Measurements from ENCODE around the gene NRXN3. TPM values are rescaled to one million over a fixed set of nuclear protein-coding genes. Genes with fewer than 3 reads are reported as not detected.

NRXN3 gene
- total RNA-seq, 1 donor from 2014 or later: 18.0 TPM

DNA sequence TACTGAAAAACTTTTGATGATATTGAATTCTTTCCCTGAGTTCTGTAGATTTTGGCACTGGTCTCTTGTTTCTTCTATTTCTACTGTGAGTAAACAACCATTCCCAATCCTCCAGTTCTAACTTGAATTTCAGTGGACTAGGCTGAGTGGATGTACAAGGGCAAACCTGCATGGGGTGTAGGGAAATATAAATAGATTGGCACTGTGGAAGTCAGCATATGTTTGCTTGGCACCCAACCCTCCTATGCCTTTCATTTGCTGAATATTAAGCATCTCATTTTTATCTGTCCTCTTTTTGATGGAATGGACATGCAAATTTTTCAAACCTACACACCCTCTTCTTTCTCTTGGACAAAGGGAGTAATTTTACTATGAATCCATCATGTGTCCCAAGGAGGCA, 1212.9 kb downstream of the NRXN3 start:
- Histone ChIP-seq H2AFZ (ENCODE audit: low read depth, low read length) (no peak overlapping the region), H4K20me1 (ENCODE audit: insufficient read depth, low read length) (no peaks in the 10 kb centered on the region), H3K4me1 (ENCODE audit: insufficient read depth, low read length) (no peaks in the 10 kb centered on the region), H3K27me3 (ENCODE audit: insufficient read depth, low read length) (no peaks in the 10 kb centered on the region), H3K27ac (ENCODE audit: low read depth, low read length) (no peak overlapping the region), H3K79me2 (ENCODE audit: insufficient read depth, low read length) (no peaks in the 10 kb centered on the region), H3K36me3 (ENCODE audit: insufficient read depth, low read length) (no peaks in the 10 kb centered on the region), H3K9me3 (ENCODE audit: insufficient read depth, low read depth, low read length) (no peaks in the 10 kb centered on the region), H3K4me3 (ENCODE audit: insufficient read depth, low read depth, low read length) (no peak overlapping the region), H3K4me2 (ENCODE audit: low read length) (no peak overlapping the region), H3K9ac (ENCODE audit: low read length) (no peak overlapping the region)
- no peak for TF ChIP-seq EZH2 (IDR thresholded peaks at IDR 0.05; ENCODE audit: insufficient read depth, low read length)
- TF ChIP-seq, protein P1, sequence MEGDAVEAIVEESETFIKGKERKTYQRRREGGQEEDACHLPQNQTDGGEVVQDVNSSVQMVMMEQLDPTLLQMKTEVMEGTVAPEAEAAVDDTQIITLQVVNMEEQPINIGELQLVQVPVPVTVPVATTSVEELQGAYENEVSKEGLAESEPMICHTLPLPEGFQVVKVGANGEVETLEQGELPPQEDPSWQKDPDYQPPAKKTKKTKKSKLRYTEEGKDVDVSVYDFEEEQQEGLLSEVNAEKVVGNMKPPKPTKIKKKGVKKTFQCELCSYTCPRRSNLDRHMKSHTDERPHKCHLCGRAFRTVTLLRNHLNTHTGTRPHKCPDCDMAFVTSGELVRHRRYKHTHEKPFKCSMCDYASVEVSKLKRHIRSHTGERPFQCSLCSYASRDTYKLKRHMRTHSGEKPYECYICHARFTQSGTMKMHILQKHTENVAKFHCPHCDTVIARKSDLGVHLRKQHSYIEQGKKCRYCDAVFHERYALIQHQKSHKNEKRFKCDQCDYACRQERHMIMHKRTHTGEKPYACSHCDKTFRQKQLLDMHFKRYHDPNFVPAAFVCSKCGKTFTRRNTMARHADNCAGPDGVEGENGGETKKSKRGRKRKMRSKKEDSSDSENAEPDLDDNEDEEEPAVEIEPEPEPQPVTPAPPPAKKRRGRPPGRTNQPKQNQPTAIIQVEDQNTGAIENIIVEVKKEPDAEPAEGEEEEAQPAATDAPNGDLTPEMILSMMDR (IDR thresholded peaks at IDR 0.05; ENCODE audit: insufficient read depth, low read depth, low read length): no peak
- peaks cover under 1% of the 10 kb centered on the region for H3K36me3 Mint-ChIP-seq (ENCODE audit: low read depth, unreplicated experiment)
- DNase-seq (ENCODE audit: low read depth) (no peak), FAIRE-seq (no peak)
- peaks cover 4% of the 10 kb centered on the region for H3K9me3 Mint-ChIP-seq (ENCODE audit: unreplicated experiment)
- peaks cover 3% of the 10 kb centered on the region for H3K4me1 Mint-ChIP-seq (ENCODE audit: low read depth, unreplicated experiment)
- no peak overlapping the region for H3K4me3 Mint-ChIP-seq (ENCODE audit: unreplicated experiment)
- H3K27me3 Mint-ChIP-seq (ENCODE audit: low read depth, unreplicated experiment): no peaks in the 10 kb centered on the region
- H3K27ac Mint-ChIP-seq (ENCODE audit: unreplicated experiment): no peak overlapping the region

DNA sequence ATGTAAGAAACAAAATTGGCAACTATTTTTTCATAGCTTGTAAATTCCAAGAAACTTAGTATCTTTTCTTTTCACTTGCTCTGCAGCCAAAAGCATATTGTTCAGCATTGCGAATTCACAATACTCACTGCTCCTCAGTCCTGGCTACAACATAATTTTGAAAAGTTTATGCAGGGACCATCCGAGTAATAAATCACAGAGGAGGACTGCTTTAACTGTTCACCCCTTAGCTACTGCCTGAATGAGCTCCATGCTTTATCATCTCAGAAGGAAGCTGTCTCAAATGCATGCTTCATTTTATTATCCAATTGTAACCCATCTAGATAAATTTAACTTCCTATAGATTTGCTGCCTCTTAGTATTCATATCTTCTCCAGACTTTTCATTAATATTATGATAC, 1213.3 kb downstream of the NRXN3 start:
- Histone ChIP-seq H3K4me2 (ENCODE audit: low read length) (no peak overlapping the region), H3K4me1 (ENCODE audit: insufficient read depth, low read length) (no peaks in the 10 kb centered on the region), H3K27me3 (ENCODE audit: insufficient read depth, low read length) (no peaks in the 10 kb centered on the region), H3K4me3 (ENCODE audit: insufficient read depth, low read depth, low read length) (no peak overlapping the region), H4K20me1 (ENCODE audit: insufficient read depth, low read length) (no peaks in the 10 kb centered on the region), H2AFZ (ENCODE audit: low read depth, low read length) (no peak overlapping the region), H3K27ac (ENCODE audit: low read depth, low read length) (no peak overlapping the region), H3K9ac (ENCODE audit: low read length) (no peak overlapping the region), H3K9me3 (ENCODE audit: insufficient read depth, low read depth, low read length) (no peaks in the 10 kb centered on the region), H3K36me3 (ENCODE audit: insufficient read depth, low read length) (no peaks in the 10 kb centered on the region), H3K79me2 (ENCODE audit: insufficient read depth, low read length) (no peaks in the 10 kb centered on the region)
- Mint-ChIP-seq H3K9me3 (ENCODE audit: unreplicated experiment) (peaks cover 4% of the 10 kb centered on the region), H3K36me3 (ENCODE audit: low read depth, unreplicated experiment) (peaks cover 1% of the 10 kb centered on the region), H3K4me1 (ENCODE audit: low read depth, unreplicated experiment) (peaks cover 3% of the 10 kb centered on the region), H3K27ac (ENCODE audit: unreplicated experiment) (no peak overlapping the region), H3K4me3 (ENCODE audit: unreplicated experiment) (no peak overlapping the region), H3K27me3 (ENCODE audit: low read depth, unreplicated experiment) (no peaks in the 10 kb centered on the region)
- FAIRE-seq: no peak
- no peak for DNase-seq (ENCODE audit: low read depth)
- TF ChIP-seq, protein P1 (IDR thresholded peaks at IDR 0.05; ENCODE audit: insufficient read depth, low read depth, low read length): no peak
- no peak for TF ChIP-seq EZH2 (IDR thresholded peaks at IDR 0.05; ENCODE audit: insufficient read depth, low read length)

- no peaks in the 10 kb centered on the region for H3K36me3 Mint-ChIP-seq (ENCODE audit: low read depth, unreplicated experiment)
- H3K4me1 Mint-ChIP-seq (ENCODE audit: low read depth, unreplicated experiment): peaks cover 5% of the 10 kb centered on the region
- no peaks in the 10 kb centered on the region for H3K79me2 ChIP-seq (ENCODE audit: insufficient read depth, low read length)
- H3K9me3 ChIP-seq (ENCODE audit: insufficient read depth, low read depth, low read length): no peaks in the 10 kb centered on the region
- no peaks in the 10 kb centered on the region for H3K27me3 ChIP-seq (ENCODE audit: insufficient read depth, low read length)
- no peak overlapping the region for H3K4me3 ChIP-seq (ENCODE audit: insufficient read depth, low read depth, low read length)
- DNase-seq (ENCODE audit: low read depth) (peak; percentile 56), FAIRE-seq (no peak)
- peak overlapping the region; percentile 8 for H3K4me2 ChIP-seq (ENCODE audit: low read length)
- H3K27ac Mint-ChIP-seq (ENCODE audit: unreplicated experiment): peak overlapping the region; percentile 38
- H3K9ac ChIP-seq (ENCODE audit: low read length): no peak overlapping the region
- H3K9me3 Mint-ChIP-seq (ENCODE audit: unreplicated experiment): no peaks in the 10 kb centered on the region
- no peak overlapping the region for H3K27ac ChIP-seq (ENCODE audit: low read depth, low read length)
- no peaks in the 10 kb centered on the region for H3K36me3 ChIP-seq (ENCODE audit: insufficient read depth, low read length)
- TF ChIP-seq, protein P1 (IDR thresholded peaks at IDR 0.05; ENCODE audit: insufficient read depth, low read depth, low read length): no peak
- TF ChIP-seq EZH2 (IDR thresholded peaks at IDR 0.05; ENCODE audit: insufficient read depth, low read length): no peak
- no peak overlapping the region for H2AFZ ChIP-seq (ENCODE audit: low read depth, low read length)
- H3K4me1 ChIP-seq (ENCODE audit: insufficient read depth, low read length): peaks cover 4% of the 10 kb centered on the region
- H4K20me1 ChIP-seq (ENCODE audit: insufficient read depth, low read length): no peaks in the 10 kb centered on the region
- no peaks in the 10 kb centered on the region for H3K27me3 Mint-ChIP-seq (ENCODE audit: low read depth, unreplicated experiment)
- H3K4me3 Mint-ChIP-seq (ENCODE audit: unreplicated experiment): no peak overlapping the region
Observed at GRCh38 chr14:79395061-79395460, 1224.9 kb downstream of the NRXN3 start.

All from astrocyte (in vitro differentiated cells and primary cell).